SK-N-DZ (cell line): ENCODE data around the gene P2RX3.

Experiments used
- DNase-seq: peaks from one replicate; pipeline ENCODE4 v3.0.0-alpha.2; 2015; ENCODE audit warnings: low spot score

Gene P2RX3

DNA sequence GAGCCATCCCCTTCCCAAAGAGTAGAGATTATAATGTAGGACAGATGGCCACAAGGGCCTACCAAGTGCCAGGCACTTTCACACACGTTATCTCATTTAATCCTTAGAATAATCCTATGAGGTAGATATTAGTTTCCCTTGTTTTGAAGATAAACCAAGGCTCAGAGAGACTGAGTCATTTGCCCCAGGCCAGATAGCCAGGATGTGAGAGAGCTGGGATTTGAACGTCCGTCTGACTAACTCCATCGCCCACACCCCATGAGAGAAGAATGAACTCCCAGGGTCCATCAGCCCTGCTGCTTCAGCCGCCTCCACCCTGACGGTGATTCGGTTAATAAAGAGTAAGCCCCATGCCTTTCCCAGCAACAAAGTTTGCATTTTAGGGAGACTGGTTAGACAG lies 32.1 kb downstream of the P2RX3 start:
- no peak for DNase-seq

GRCh38 chr11:57370941-57371340 lies 32.8 kb downstream of the P2RX3 start:
- DNase-seq: no peak

GRCh38 chr11:57373146-57373545 lies 35.0 kb downstream of the P2RX3 start:
- no peak for DNase-seq

- DNase-seq: no peak
These were observed 36.8 kb downstream of the P2RX3 start for GRCh38 chr11:57374966-57375365.

DNA sequence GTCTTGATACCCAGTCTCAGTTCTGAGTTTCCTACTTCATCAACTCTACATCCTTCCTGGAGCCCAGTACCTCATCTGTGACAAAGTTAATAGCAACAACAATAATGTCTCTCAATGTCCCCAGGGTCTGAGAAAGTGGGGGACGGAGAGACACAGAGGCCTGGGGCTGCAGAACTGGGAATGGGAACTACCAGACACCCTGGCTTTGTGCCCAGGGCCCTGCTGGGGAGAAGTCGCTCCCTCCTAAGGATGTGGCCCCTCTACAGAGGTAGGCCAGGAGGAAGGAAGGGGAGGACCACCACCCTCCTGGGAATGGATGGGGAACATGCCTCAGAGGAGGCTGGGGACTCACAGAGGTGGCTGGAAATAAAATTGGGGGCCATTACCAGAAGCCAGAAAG lies 37.3 kb downstream of the P2RX3 start:
- no peak for DNase-seq

DNA sequence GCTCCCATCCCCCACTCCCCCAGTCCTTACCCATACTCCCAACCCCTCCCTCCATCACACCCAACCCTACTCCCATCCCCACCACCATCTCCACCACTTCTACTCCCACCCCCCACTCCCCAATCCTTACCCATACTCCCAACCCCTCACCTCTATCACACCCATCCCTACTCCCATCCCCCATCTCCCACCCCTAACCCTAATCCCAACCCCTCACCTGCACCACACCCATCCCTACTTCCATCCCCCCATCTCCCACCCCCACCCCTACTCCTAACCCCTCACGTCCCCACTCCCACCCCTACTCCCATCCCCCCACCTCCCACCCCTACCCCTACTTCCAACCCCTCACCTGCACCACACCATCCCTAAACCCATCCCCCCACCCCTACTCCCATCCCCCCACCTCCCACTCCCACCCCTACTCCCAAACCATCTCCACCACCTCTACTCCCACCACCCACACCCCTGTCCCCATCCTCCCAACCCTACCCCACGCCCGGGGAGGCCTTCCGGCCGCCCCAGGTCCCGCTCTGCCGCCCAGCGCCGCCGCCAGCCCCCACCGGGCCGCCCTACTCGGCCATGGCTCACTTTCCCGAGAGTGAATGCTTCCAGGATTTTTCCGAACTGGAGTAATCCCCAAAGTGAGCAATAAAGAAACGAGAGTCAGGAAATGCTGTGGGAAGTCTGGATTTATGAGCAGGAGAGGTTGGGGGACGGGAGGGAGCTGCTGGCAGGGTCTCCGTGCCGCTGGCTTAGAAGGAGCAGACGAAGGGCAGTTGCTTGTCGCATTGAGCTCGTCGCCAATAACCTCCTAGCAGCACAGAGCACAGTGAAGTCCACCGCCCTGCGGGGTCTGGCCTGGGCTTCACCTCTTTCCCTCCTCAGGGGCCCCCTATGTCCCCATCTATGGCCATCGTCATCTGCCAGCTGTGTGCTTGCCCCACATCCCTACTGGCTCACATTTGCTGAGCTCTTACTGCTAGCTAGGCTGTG lies 38.2 kb downstream of the P2RX3 start:
- no peak for DNase-seq

DNA sequence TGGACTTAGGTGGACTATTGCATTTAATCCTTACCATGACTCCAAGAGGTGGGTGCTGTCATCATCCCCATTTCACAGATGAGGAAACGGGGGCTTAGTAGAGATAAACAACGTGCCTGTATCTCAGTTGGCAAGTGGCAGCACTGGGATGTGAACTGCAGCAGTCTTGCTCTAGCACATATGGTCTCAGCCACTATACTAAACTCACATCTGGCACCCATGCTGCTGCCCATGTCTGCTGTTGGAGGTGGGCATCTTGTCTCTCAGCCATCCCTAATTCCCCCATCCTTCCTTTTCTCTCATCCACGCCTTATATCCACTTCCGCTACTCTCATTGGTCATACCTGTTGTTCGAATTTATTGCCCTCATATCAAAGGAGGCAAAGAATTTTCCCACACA lies 39.0 kb downstream of the P2RX3 start:
- no peak for DNase-seq

DNA sequence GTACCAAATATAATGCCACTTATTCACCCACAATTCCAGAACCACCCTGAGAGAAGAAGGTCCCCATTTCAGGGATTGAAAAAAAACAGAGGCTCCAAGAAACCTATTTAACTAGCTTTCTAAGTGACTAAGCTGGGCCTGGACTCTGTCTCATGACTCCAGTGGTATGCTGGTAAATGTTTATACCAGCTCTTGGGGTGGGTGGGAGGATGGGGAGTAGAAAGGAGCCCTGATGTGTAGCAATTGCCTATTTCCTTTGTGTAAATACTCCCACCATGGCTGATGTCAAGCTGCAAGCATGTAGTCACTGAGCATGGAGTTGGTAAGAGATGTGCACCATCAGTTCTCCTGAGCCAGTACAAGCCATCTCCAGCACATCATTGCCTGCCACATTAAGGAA lies 40.0 kb downstream of the P2RX3 start:
- peak; percentile 80 for DNase-seq

DNA sequence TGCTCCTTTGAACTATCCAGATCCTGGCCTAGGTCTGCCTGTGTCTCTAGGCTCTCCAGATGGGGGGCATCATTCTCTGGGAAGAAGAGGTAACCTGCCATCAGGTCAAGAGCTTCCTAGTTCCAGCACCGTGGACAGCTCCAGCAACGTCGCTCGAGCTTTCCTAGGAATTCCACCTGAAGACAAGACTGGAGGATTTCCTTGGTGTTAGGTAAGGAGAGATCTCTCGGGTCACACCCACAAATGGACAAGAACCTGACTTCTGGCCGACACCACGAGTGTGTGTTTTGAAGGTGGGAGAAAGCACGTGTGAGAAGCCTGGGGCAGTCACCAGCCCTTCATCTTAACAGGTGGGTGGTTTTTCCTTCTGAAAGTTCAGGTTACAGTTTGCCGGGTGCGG lies 41.6 kb downstream of the P2RX3 start:
- no peak for DNase-seq

- no peak for DNase-seq
These were observed 42.8 kb downstream of the P2RX3 start, which contains the start of gene PRG3 for GRCh38 chr11:57380975-57381374. PRG3 (minus strand) TSS chr11:57381150; CDS start chr11:57380708, 442 bp downstream.

DNA sequence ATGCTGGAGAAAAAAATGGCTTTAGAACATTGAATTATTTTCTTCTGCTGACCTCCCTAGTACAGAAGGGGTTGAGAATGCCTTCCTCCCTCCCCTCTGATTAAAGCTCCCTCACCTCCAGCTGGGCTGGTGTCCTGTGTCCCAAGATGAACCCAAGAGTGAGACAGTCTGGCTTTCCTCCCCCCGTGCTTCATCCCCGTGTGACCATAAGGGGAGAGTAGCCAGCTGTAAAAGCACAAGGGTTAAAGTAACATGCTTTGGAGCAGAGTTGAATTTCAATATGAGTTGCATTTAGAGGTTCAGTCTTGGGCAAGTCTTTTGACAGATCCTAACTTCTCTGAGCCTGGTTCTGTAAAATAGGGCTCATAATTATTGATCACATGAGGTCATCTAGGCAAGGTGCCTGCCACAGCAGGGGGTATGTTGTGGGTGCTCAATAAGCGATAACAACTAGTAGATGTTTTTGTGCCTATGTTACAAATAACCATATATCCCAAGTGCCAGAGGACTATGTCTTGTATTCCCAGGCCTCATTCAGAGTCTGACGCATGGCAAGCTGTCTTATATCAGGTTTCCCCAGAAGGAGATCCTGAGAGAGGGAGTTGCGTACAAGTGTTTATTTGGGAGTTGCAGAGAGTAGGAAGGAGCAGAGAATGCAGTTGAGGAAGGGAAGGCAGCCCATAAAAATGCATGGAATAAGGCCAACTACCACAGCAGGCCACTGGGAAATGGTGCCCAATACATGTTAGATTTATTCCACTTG lies 48.2 kb downstream of the P2RX3 start:
- no peak for DNase-seq

GRCh38 chr11:57387289-57388030 lies 49.3 kb downstream of the P2RX3 start:
- DNase-seq: no peak

DNA sequence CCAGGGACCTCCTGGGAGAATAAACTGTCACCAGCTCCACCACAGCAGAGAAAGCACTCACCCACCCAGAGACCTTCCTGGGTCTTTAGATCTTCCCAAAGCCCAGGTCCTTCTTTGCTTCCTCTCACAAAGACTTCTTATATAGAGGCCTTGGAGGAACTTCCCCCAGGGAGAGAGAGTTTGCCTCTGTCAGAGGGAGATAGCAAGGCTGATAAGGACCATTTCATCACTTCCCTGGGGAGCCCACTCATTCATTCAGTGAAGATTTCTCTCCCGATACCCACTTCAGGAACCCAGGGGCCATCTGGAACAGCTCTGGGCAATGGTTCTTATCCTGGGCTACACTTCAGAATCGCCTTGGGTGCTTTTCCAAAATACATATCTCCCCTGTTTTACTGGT lies 52.4 kb downstream of the P2RX3 start, which contains the start of gene PRG2:
Gene PRG2 (minus strand): TSS at position 116 of the 400 bp plus-strand sequence. CDS start 706 bp downstream, outside the sequence.
- DNase-seq: peak; percentile 92

GRCh38 chr11:57391111-57391510 lies 53.0 kb downstream of the P2RX3 start:
- no peak for DNase-seq

DNA sequence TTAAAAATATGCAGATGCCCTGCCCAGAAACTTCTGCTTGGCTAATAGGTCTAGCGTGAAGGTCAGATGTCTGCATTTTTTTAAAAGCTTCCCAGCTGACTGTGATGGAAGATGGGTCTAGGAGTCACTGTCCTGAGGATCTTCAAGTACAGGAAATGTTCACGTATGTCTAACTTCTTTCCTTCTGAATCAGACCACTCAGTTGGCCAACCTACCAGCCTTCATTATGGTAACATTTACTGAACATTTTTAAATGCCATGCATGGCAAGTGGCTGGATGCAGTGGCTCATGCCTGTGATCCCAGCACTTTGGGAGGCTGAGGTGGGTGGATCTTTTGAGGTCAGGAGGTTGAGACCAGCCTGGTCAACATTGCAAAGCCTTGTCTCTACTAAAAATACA lies 53.4 kb downstream of the P2RX3 start:
- no peak for DNase-seq

GRCh38 chr11:57392066-57392762 lies 54.1 kb downstream of the P2RX3 start:
- peak; percentile 95 for DNase-seq

DNA sequence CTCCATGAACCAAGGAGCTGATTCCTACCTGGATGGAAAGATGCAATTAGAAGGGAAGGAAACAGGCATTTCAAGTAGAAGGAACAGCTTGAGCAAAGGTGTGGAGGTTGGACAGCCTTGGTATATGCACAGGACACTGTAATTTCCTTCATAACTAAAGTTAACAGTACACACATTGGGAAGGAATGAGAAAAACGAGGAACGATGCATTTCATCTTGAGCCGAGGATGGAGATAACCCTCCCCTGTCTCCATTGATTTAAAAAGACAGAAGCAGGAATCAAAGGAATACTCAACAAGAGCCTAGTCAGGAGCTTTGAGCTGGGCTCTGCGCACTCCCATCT lies 54.6 kb downstream of the P2RX3 start:
- DNase-seq: no peak

DNA sequence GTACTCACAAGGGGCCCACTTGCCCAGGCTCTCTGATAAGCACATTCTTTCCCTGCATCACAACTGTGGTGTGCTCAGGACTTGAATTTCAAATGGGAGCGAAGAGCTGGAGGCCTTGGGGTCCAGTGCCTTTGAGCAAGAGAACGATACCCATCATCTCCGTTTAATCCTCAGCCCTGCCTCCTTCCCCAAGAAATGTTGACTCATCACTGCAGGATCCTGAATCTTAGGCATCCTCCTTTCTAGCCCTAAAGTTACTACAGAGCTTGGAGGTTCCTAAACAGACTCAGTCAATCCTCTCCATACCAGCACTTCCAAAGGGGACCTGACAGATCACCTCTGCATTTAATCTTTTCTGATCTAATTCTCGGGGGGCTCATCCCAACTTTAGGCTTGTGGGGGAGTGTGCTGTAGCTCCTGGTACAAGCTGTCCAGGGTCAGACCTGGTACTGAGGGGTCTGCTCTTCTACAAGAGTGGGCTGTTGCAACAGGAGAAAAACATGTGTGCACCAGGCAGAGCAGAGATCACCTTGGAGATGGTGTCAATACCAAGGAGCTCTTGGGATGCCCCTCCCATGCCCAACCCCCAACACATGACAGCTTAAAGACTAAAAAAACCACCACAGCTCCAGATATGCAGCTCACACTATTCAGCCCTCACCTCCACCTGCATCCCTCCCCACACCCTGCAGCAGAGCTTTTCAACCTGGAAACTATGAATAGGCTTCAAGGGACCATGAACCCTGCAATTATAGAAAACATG lies 56.2 kb downstream of the P2RX3 start:
- no peak for DNase-seq

DNA sequence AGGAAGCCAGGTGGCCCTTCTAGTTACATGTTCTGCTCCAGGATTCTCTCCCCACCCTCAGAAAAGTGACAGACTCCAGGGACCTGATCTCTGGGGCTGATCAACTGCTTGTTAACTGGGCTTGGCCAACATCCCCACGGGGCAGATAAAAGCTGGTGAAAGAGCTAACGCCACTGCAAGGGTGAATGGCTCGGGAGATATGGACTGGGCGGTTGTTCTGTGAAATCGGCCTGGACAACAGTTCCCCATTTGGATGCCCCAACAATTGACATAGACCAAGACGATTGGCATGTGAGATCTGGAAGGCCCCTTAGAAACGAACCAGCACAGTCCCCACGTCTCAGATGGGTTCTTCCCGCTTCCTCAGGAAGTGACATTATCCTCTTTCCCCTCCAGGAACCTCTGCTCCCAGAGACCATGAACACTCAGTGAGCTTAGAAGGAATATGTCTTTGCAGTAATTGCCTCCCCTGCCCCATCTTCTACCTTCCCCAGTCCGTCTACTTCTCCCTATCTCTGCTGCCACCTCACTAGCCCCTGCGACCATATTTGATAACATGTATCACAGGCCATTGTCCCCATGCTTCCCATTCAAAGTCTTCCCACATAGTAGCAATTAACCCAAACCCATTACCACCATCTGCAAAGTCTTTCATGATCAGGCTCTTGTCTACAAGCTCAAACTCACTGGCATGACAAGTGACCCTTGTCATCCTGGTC lies 57.9 kb downstream of the P2RX3 start:
- peak; percentile 48 for DNase-seq

DNA sequence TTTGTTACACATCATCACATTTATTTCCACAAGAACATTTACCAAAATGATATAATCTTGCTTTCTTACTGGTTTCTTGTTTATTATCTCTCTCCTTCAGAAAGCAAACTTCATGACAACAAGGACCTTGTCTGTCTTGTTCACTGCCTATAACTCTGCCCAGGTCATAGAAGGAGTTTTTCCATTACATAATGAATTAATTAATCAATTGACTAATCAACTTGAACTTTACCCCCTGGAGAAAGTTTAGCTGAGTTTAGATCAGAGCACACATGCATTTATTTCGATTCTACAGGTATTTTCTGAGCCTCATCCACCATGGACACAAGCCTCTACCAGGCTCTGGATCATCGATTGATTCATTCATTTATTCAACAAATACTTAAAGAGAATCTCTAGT lies 58.6 kb downstream of the P2RX3 start:
- no peak for DNase-seq
